ENCODE results near the gene FNIP2.
A peak's percentile ranks its signal among the peaks of the same experiment; 100 is the strongest.

The FNIP2 gene

DNA sequence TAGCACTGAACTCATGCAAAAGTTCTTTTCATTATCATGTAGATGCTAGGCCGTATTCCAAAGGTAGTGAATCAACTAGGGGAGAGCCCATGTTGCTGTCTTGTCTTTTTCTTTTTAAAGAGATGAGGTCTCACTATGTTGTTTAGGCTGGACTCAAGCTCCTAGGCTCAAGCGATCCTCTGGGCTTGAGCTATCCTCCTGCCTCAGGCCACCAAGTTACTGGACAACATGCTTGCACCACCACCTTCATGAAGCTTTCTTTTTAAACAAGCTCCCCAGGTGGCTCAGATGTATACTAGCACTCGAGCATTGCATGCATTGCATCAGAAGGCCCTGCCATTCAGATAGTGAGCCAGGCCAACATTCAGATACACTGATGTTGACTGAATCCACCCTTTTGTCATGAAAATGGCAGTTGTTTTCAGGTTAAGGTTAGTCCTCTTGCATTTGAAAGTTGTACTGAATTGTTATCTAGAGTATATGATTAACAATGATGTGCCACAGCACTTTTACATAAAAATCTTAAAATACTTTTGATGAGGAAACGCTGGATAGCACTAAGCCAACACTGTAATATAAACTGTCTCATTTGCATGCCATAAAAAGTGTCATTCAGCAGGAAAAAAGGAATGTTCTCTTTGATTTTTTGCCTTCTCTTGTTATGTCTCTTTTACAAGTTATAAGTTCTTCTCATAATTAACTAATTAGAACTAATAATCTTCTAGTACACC is 76.7 kb downstream of the FNIP2 start:
- DNase-seq = no peak

DNA sequence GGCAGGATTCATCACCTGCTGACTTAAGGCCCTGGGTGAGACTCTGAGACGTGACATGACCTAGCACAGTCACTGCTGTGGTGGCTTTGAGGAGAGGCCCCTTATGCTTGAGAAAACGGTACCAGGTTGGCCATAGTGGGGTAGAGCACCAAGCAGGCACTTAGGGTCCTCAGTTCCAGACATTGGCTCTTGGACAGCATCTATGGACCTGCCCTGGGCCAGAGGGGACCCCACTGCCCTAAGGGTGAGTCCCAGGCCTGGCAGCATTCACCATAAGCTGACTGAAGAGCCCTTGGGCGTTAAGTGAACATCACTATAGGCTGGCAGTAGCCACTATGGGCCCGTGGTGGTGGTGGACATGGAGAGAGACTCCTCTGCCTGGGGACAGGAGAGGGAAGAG is 78.7 kb downstream of the FNIP2 start:
- DNase-seq = no peak

- no peak for DNase-seq
These were observed 80.9 kb downstream of the FNIP2 start for GRCh38 chr4:158849681-158850080.

GRCh38 chr4:158850371-158850770 is 81.5 kb downstream of the FNIP2 start:
- DNase-seq = no peak

- peak; percentile 15 for DNase-seq
These were observed 82.2 kb downstream of the FNIP2 start for GRCh38 chr4:158850800-158851644.

DNA sequence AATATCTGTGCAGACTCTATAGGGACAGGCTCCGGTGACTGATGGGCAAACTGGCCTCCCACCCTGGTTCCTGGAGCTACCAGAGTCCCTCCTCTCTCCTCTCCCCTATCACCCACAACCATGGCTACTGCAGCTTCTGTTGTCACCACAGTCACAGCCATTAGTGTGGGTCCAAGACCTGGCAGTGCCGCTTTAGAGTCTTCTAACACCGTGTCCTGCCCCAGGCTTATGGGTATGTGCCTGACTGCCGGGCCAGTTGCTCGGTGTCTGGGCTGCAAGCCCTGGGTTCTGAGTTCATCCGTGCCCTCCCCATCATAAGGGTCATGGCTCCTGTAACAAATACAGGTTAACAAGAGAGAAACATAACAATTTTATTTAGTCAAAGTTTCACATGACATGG is 85.4 kb downstream of the FNIP2 start:
- no peak for DNase-seq

- peak; percentile 15 for DNase-seq
These were observed 88.0 kb downstream of the FNIP2 start for GRCh38 chr4:158856852-158857251.

DNA sequence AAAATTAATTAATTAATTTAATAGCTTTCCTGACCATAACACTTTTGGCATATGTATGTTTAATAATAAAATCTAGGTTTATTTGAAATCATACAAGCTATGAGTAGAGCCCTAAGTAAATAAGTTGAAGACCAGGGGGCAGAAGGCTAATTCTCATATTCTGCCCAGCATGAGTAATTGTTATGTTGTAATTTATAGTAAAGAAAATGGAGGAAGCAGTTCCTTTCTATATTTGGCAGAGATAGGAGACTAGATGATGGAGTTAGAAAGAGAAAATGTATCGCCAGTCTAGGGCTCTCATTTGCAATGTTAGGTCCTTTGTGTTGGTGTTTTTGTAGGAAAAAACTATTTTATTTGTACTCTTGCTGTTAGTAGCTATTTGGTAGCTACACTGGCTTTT is 89.1 kb downstream of the FNIP2 start:
- no peak for DNase-seq

DNA sequence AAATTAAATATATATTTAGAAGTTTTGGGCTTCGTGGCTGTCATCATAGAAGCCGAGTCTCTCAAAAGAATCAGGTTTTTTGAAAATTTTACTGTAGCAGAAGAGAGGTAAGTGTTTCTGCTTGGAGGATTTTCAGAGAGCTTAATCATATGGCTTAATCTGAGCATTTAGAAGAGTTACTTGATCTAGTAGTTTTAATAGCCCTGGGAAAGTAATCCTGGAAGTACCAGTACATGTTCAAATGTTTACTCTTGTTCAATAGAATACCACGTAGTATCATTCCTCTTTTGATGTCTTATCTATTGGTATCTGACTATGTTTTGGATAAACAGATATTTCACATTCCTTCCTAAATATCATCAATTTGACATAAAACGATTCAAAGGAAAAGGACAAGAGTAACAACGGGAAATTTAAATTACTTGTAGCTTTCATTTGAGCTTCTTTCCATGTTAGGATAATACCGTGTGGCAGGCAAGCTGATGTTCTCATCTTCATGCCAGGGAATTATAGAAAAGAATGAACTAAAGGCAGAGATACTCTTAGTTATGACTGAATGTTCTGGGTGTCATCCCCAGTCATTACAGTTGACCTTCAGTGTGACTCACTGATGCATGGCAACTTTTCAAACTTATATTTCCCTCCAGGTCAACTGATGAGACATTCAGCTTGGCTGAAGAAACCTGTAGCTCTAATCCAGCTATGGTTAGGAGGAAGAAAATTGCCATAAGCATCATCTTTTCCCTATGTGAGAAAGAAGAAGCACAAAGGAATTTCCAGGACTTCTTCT is 89.8 kb downstream of the FNIP2 start:
- no peak for DNase-seq

DNA sequence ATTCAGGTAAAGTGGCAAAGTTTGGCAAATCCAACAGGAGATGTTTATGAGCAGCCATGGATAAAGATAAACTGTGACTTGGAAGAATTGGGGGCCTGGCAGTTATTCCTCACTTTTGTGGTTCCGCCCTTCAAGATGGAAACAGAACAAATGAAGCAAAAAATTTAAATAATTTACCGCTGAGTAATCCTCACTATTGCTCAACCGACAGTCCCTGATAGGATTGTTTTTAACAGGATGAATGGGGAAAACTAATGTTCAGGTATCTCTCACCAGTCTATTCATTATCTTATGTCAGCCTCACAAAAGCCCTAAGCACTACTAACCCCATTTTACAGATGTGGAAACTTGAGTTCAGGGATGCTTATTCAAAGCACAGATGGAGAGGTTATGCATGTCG is 90.8 kb downstream of the FNIP2 start:
- no peak for DNase-seq

GRCh38 chr4:158860856-158861255 is 92.0 kb downstream of the FNIP2 start:
- DNase-seq = no peak

DNA sequence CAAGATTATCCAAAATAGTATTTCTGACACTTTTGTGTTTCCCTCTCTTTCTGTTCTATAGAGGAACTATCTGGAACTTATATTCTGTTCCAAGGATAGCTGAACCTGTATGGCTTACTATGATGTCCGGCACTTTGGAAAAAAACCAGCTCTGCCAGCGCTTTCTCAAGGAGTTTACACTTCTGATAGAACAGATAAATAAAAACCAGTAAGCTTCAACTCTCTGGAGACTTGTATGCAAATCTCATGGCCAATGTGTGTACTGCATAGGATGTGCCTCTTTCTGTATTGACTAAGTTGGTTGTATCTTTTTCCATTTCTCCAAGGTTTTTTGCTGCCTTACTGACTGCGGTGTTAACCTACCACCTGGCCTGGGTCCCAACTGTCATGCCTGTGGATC is 92.5 kb downstream of the FNIP2 start:
- DNase-seq = no peak

DNA sequence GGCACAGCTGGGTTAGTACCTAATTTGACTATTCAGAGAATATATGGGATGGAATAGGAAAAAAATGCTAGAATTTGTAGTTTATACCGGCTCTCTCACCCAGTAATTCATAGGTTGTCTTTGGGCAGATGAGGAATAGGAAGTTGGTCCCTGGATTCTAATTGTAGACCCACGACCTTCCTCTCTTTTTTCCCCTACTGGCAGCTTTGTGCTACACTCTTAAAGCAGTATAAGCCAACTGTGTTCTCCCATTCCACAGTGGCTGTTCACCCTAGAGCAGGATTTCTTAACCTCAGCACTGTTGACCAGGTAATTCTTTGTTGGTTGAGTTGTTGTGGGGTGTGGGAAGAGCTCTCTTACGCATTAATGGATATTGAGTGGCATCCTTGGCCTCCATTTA is 92.9 kb downstream of the FNIP2 start:
- no peak for DNase-seq

GRCh38 chr4:158863296-158863695 is 94.5 kb downstream of the FNIP2 start:
- DNase-seq = no peak

GRCh38 chr4:158865520-158866177 is 96.8 kb downstream of the FNIP2 start:
- DNase-seq = no peak

GRCh38 chr4:158869001-158869400 is 100.2 kb downstream of the FNIP2 start:
- DNase-seq = no peak

DNA sequence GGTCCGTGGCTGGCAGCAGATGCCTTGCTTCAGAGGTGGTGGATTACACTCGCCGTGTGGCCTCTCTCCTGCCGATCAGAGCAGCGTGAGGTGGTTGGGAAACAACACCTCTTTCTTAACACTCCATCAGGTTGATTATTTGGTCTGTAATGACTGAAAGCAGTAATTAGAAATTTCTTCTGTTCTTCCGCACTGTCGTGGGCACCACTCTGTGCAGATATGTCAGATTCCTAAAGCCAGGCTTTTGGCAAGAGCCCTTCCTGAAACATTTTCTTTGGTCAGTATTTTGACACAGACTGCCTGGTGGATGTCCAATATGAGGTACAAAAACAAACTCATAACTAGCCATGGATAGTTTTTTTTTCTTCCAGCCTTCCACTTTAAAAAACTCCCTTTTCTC is 100.9 kb downstream of the FNIP2 start:
- no peak for DNase-seq

- DNase-seq = no peak
These were observed 101.4 kb downstream of the FNIP2 start for GRCh38 chr4:158870282-158870625.

GRCh38 chr4:158870626-158871334 is 102.0 kb downstream of the FNIP2 start:
- peak; percentile 28 for DNase-seq

DNA sequence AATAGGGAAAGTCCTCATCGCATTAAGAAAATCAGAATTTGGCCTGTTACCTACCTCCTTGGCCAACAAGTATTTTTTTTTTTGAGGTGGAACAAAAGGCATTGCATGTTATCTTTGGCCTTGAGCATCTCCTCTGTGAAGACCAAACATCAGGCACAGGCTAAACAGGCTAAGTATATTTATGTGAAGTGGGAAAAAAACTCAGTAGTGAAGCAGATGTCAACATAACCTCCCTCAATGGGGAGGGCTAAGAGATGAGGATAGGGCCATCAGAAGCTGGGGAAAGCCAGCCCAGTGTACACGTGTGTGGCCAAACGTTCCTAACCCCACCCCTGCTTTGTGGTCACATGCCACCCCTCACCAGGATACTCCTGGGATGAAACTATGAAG is 102.5 kb downstream of the FNIP2 start:
- no peak for DNase-seq

DNA sequence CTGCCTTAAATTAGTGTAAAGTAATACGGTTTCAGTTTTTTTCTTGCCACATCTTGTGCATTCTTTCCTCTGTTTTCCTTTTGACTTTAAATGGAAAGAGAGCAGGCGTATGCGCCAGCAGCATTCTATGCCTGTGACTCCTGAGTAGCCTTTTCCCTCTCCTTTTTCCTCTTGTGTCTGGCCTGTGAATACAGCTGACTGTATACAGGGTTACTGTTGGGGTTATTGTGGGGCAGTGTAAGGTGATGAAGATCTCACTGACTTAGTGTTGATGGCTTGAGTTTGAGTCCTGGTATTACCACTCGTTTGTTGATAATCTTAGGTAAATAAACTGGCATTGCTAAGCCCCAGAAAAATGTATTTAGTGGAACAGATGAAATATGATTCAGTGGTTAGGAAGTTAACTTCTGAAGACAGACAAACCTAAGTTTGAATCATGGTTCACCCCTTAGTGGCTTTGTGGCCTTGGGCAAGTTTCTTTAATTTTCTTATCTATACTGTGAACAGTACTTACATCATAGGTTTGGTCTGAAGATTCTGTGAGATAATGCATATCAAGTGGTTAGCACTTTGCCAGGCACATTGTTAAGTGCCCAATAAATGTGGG is 105.1 kb downstream of the FNIP2 start:
- no peak for DNase-seq

DNA sequence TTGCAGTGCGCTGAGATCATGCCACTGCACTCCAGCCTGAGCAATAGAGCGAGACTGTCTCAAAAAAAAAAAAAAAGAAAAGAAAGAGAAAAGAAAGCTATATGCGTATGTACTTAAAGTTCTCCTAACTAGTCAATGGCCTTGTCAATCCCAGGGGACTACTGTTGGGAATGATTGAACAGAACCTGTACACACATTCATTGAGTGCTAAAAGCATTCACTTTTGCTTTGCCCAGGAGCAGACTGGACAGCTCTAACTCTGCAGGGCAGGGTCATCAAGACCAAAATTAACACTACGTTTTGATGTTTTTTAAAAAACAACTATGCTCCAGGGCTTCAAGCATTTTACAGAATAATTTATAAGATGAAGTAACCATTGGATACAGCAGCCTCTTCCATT is 106.2 kb downstream of the FNIP2 start:
- no peak for DNase-seq
